Uterus (tissue), 2 donors: Measurements from ENCODE around the gene GUCA2A.

ENCODE experiments used
- POLR2A ChIP-seq, 2 donors: fragments of 450-650 bp; IDR thresholded peaks; one replicate each; pipeline ENCODE4 v1.6.1; 2016; ENCODE audit warnings: antibody characterized with exemption in 2 of 2, mild to moderate bottlenecking in 1 of 2, moderate library complexity in 1 of 2
- TF ChIP-seq, protein P1 (sequence below), 4 experiments: fragments of 200-600 bp in 2 of 4; fragments of 450-650 bp in 2 of 4; sonication (generic) in 2 of 4; IDR thresholded peaks; one replicate each; pipeline ENCODE4 v1.5.1; 2016 to 2019; ENCODE audit warnings: antibody characterized with exemption in 4 of 4, mild to moderate bottlenecking in 2 of 4, moderate library complexity in 1 of 4

DNA sequence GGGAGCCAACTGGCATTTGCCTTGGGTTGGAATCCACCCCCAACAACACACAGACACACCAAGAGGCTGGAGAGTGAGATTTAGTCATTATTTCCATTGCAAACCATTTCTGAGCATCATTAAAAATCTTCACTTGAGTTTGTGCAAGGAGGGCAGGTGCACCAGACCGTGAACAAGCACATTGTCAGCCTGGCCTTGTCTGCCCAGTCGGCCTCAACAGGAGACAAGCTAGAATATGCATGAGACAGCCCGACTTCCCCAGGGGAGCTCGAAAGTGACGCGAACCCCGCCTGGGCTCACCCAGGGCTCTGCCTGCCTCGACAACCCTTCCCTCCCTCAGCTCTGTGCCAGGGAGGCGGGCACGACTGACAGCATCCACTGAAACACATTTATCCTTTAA is 26.8 kb downstream of the GUCA2A start:
- TF ChIP-seq, protein P1, sequence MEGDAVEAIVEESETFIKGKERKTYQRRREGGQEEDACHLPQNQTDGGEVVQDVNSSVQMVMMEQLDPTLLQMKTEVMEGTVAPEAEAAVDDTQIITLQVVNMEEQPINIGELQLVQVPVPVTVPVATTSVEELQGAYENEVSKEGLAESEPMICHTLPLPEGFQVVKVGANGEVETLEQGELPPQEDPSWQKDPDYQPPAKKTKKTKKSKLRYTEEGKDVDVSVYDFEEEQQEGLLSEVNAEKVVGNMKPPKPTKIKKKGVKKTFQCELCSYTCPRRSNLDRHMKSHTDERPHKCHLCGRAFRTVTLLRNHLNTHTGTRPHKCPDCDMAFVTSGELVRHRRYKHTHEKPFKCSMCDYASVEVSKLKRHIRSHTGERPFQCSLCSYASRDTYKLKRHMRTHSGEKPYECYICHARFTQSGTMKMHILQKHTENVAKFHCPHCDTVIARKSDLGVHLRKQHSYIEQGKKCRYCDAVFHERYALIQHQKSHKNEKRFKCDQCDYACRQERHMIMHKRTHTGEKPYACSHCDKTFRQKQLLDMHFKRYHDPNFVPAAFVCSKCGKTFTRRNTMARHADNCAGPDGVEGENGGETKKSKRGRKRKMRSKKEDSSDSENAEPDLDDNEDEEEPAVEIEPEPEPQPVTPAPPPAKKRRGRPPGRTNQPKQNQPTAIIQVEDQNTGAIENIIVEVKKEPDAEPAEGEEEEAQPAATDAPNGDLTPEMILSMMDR (IDR thresholded peaks at IDR 0.05) = no peak
- TF ChIP-seq POLR2A (IDR thresholded peaks at IDR 0.05) = no peak
